ENCODE results near the gene CCNA2.

CCNA2 gene

DNA sequence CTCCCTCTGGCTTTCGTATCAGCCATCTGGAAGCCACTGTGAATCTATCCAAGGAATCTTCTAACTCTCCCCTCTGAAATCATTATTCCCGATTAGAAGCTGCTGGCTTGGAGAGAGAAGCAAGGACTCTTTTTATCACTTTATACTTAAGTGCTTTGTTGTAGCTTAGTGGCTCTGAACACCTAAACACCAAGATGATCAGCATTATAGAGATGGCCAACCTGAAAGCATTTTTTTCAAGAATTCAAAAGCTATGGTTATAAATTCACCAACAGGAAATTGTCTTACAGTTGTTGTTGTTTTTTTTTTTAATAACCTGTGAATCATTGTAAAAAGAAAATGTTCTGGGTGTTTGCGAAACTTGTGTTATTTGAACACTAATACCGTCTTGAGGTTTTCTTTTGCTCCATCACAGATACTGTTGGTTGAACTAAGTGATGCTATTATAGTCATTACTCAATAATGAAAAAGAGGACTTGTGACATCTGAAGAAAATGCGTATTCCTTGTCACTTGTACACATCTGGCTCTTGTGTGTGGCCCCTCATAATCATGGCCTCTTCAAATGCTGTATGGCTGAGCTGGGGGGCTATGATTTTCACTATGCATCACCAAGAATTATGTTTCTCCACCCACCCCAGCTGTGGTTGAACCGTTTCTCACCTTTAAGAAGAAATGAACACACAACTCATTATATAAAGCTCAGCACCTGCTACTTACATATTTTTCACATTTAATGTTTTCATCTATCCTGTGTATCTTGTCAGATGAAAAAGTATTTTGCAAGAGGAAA is 46.9 kb downstream of the CCNA2 start:
- no peak for DNase-seq (ENCODE audit: low read depth)

DNA sequence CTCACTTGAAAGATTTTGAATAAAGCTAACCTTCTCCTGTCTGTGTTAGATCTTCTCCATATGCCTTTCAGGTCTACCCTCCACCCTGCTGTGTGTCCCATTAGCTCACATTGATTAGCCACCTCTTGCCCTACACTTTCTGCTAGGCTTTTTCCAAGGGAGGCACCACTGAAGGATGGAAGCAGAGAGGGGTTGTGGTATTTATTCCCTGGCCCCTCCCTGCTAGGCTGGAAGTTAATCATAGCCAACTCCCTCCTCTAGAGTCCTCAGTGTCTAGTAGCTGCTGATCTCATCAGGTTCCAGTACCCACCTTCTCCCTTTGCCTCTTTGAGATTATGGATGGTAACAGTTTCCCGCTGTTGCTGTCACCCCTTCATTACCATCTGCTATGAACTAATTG is 49.8 kb downstream of the CCNA2 start:
- DNase-seq (ENCODE audit: low read depth): no peak

DNA sequence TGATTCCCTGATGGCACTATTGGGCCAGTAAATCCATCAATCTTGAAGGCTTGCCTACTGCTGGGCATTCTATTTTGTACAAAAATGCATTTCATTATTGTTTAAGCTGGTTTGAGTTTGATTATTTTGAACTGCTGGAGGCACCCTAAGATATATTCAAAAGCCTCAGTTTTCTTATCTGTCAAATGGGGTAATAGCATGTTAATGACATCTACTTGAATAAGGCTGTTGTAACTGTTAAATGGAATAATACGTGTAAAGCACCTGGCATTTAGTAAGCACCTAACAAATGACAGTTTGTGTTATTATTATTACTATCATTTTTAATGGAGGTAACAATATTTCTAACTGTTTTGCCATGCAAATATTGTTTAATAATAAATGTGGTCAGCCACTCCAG is 51.8 kb downstream of the CCNA2 start:
- DNase-seq (ENCODE audit: low read depth): no peak

DNA sequence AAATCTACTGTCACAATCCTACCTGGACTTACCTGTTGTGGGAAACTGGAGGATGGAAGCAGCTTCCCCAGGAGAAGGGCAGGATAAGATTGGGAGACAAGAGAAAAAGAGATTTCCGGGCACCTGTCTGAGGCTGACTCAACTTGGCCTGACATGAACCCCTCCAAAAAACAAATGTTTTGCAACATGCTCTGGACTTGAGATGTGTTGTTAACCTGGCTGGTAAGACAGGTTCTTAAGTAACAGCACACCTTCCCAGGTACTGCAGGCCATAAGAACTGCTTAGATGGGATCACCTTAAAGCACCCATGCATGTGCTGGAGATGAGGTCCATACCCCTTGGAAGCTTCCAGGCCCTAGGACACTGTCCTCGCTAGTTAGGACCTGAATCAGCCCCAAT is 54.3 kb downstream of the CCNA2 start:
- no peak for DNase-seq (ENCODE audit: low read depth)

DNA sequence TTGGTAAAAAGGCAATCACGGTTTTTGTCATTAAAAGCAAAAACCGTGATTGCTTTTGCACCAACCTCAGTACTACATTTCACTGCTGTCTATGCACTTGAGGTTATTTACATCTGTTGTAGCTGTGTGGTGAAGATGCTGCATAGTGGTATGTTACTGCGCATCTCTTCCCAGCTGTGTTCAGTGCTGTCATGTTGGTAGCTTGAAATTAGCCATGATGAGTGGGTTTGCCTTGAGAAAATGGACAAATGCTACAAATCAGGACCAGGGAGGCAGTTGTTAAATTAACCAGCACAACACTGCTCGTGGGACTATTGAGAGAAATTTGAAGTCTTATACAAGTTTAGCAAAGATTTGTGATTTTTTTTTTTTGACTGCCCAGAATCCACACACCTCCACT is 56.5 kb downstream of the CCNA2 start:
- no peak for DNase-seq (ENCODE audit: low read depth)
